H1 (cell line): Measurements from ENCODE around the gene PLEKHG1. TPM values are rescaled to one million over a fixed set of nuclear protein-coding genes. Genes with fewer than 3 reads are reported as not detected.

Experiments
- CTCF ChIA-PET: fragments of 300-600 bp; sonication (Branson Sonifier 250); formaldehyde crosslinking; loops from one replicate; lab custom pipeline; 2021; ENCODE audit not compliant: partially characterized antibody; lab: Charles Lee
- POLR2A ChIA-PET: fragments of 300-600 bp; sonication (Branson Sonifier 250); formaldehyde crosslinking; loops from one replicate; lab custom pipeline; 2021; ENCODE audit warnings: inconsistent platforms; ENCODE audit not compliant: partially characterized antibody; lab: Charles Lee
- DNase-seq, 2 experiments: peaks; one replicate each; pipeline versions ENCODE4 v3.0.0 to v3.0.0-alpha.2; 2010 to 2022; ENCODE audit warnings: low spot score in 2 of 2, low read depth in 1 of 2, mixed read lengths in 1 of 2
- FAIRE-seq: peaks from 2 replicates; lab custom pipeline; 2011; peaks lifted over from hg19 to GRCh38; lab: Jason Lieb, UNC
- H2AFZ ChIP-seq: 2 replicates; pipeline ENCODE4 v1.8.1; 2012; ENCODE audit warnings: low read length, inconsistent platforms
- H2AK5ac ChIP-seq: 2 replicates; pipeline ENCODE4 v1.6.1; 2013; ENCODE audit warnings: low read depth, low read length
- H2BK120ac ChIP-seq: replicated peaks from 2 replicates; pipeline ENCODE3; 2013; ENCODE audit warnings: low read depth, low read length, inconsistent platforms
- H2BK12ac ChIP-seq: 2 replicates; pipeline ENCODE4 v1.6.1; 2013; ENCODE audit warnings: low read depth, low read length
- H2BK15ac ChIP-seq: 2 replicates; pipeline ENCODE4 v1.6.1; 2013; ENCODE audit warnings: low read length
- H2BK20ac ChIP-seq: 2 replicates; pipeline ENCODE4 v1.6.1; 2013; ENCODE audit warnings: low read length
- H2BK5ac ChIP-seq: 2 replicates; pipeline ENCODE4 v1.6.1; 2013; ENCODE audit warnings: low read depth, low read length
- H3K14ac ChIP-seq: 2 replicates; pipeline ENCODE4 v1.6.1; 2013; ENCODE audit warnings: inconsistent platforms; ENCODE audit not compliant: insufficient read length
- H3K18ac ChIP-seq: 2 replicates; pipeline ENCODE4 v1.6.1; 2013; ENCODE audit warnings: low read length; ENCODE audit errors: extremely low read depth
- H3K23ac ChIP-seq: 2 replicates; pipeline ENCODE4 v1.6.1; 2013; ENCODE audit warnings: inconsistent platforms; ENCODE audit not compliant: insufficient read length
- H3K23me2 ChIP-seq: 2 replicates; pipeline ENCODE4 v1.6.1; 2013; ENCODE audit warnings: low read depth, low read length
- H3K27ac ChIP-seq: 2 replicates; pipeline ENCODE4 v1.6.1; 2011; ENCODE audit warnings: low read depth, low read length, inconsistent platforms
- H3K27me3 ChIP-seq, 4 experiments: replicated peaks in 1 of 4; 1 replicate in 1 of 4; 2 replicates in 3 of 4; pipeline versions ENCODE4 v1.6.1 to v1.8.1; 2011 to 2013; ENCODE audit warnings: low read length in 3 of 4, mild to moderate bottlenecking in 3 of 4, inconsistent platforms in 2 of 4, mixed read lengths in 2 of 4, moderate library complexity in 1 of 4; ENCODE audit not compliant: control insufficient read depth in 3 of 4, insufficient read depth in 3 of 4; ENCODE audit errors: extremely low read depth in 1 of 4
- H3K36me3 ChIP-seq, 4 experiments: 2 replicates each; pipeline versions ENCODE4 v1.6.1 to v1.8.1; 2011 to 2013; ENCODE audit warnings: mild to moderate bottlenecking in 4 of 4, low read length in 3 of 4, moderate library complexity in 2 of 4, control low read depth in 1 of 4, inconsistent platforms in 1 of 4; ENCODE audit not compliant: insufficient read depth in 4 of 4, control insufficient read depth in 2 of 4
- H3K4ac ChIP-seq: replicated peaks from 2 replicates; pipeline ENCODE3; 2013; ENCODE audit warnings: low read length, low read depth, mixed read lengths, inconsistent platforms; ENCODE audit not compliant: insufficient read length
- H3K4me1 ChIP-seq, 4 experiments: replicated peaks in 1 of 4; 1 replicate in 1 of 4; 2 replicates in 3 of 4; pipeline versions ENCODE4 v1.6.1 to v1.8.1; 2011 to 2013; ENCODE audit warnings: low read length in 3 of 4, inconsistent platforms in 2 of 4, mixed read lengths in 1 of 4; ENCODE audit not compliant: insufficient read depth in 4 of 4, control insufficient read depth in 3 of 4
- H3K4me2 ChIP-seq, 2 experiments: 2 replicates each; pipeline versions ENCODE4 v1.6.1 to v1.8.1; 2011 to 2013; ENCODE audit warnings: low read depth in 2 of 2, low read length in 2 of 2, control low read depth in 1 of 2, inconsistent platforms in 1 of 2, mild to moderate bottlenecking in 1 of 2; ENCODE audit not compliant: insufficient read depth in 1 of 2
- H3K4me3 ChIP-seq, 4 experiments: fragments of 200-600, 300-600 bp in 1 of 4; sonication (generic), shearing (Covaris generic), sonication (Bioruptor Twin) in 1 of 4; 2 replicates each; pipeline versions ENCODE4 v1.5.1 to v1.8.1; 2011 to 2016; ENCODE audit warnings: low read length in 4 of 4, low read depth in 3 of 4, control low read depth in 2 of 4, inconsistent platforms in 2 of 4, mild to moderate bottlenecking in 2 of 4, mixed read lengths in 1 of 4, moderate library complexity in 1 of 4; ENCODE audit not compliant: insufficient read depth in 2 of 4; ENCODE audit errors: extremely low read depth in 1 of 4
- H3K56ac ChIP-seq: replicated peaks from 2 replicates; pipeline ENCODE3; 2013; ENCODE audit warnings: low read depth, mild to moderate bottlenecking, mixed read lengths, low read length, inconsistent platforms; ENCODE audit not compliant: insufficient read length
- H3K79me1 ChIP-seq: 2 replicates; pipeline ENCODE4 v1.6.1; 2013; ENCODE audit warnings: low read depth, low read length, control low read depth
- H3K79me2 ChIP-seq, 2 experiments: 2 replicates each; pipeline versions ENCODE4 v1.6.1 to v1.8.1; 2012 to 2013; ENCODE audit warnings: low read length in 2 of 2, mild to moderate bottlenecking in 2 of 2, inconsistent platforms in 1 of 2; ENCODE audit not compliant: insufficient read depth in 2 of 2, control insufficient read depth in 1 of 2
- H3K9ac ChIP-seq, 4 experiments: replicated peaks in 1 of 4; 1 replicate in 1 of 4; 2 replicates in 3 of 4; pipeline versions ENCODE4 v1.6.1 to v1.8.1; 2011 to 2013; ENCODE audit warnings: low read depth in 3 of 4, low read length in 3 of 4, control low read depth in 2 of 4, mild to moderate bottlenecking in 2 of 4, moderate library complexity in 2 of 4, inconsistent platforms in 1 of 4; ENCODE audit errors: extremely low read depth in 1 of 4
- H3K9me3 ChIP-seq, 2 experiments: 2 replicates each; pipeline versions ENCODE4 v1.6.1 to v1.8.1; 2012 to 2013; ENCODE audit warnings: mild to moderate bottlenecking in 2 of 2, moderate library complexity in 2 of 2, control low read depth in 1 of 2, inconsistent platforms in 1 of 2, low read depth in 1 of 2, low read length in 1 of 2, mixed read lengths in 1 of 2; ENCODE audit not compliant: insufficient read depth in 2 of 2
- H4K20me1 ChIP-seq, 2 experiments: replicated peaks in 1 of 2; 2 replicates each; pipeline versions ENCODE3 to v1.8.1; 2011 to 2013; ENCODE audit warnings: inconsistent platforms in 2 of 2, low read length in 2 of 2, mild to moderate bottlenecking in 1 of 2; ENCODE audit not compliant: insufficient read depth in 2 of 2, control insufficient read depth in 1 of 2
- H4K5ac ChIP-seq: 2 replicates; pipeline ENCODE4 v1.6.1; 2013; ENCODE audit warnings: low read length, low read depth, mixed read lengths, inconsistent platforms; ENCODE audit not compliant: insufficient read length
- H4K8ac ChIP-seq: 2 replicates; pipeline ENCODE4 v1.8.0; 2013; ENCODE audit warnings: mild to moderate bottlenecking, moderate library complexity, low read length, inconsistent platforms; ENCODE audit not compliant: insufficient read depth; ENCODE audit errors: extremely low read depth
- H4K91ac ChIP-seq: replicated peaks from 2 replicates; pipeline ENCODE3; 2013; ENCODE audit warnings: low read length, mixed read lengths, inconsistent platforms; ENCODE audit not compliant: insufficient read length
- SP4 ChIP-seq: IDR thresholded peaks from 2 replicates; pipeline ENCODE4 v1.6.1; 2012; ENCODE audit warnings: low read length, inconsistent platforms
- whole genome bisulfite sequencing, 2 experiments: shearing (Covaris generic) in 1 of 2; methylation state at CpG; one replicate each; pipeline versions ENCODE4 v1.1.6 to v1.1.7; 2013 to 2015; ENCODE audit warnings: low lambda C conversion rate in 2 of 2, mixed read lengths in 2 of 2, inconsistent platforms in 1 of 2, low coverage in 1 of 2, missing lambda C conversion rate in 1 of 2; ENCODE audit not compliant: insufficient replicate concordance in 2 of 2, insufficient coverage in 1 of 2, insufficient read length in 1 of 2; ENCODE audit errors: extremely low coverage in 1 of 2, missing lambda C conversion rate in 1 of 2; 5-methylcytosine and 5-hydroxymethylcytosine counted together
- polyA plus RNA-seq, 7 experiments: library from polyadenylated mRNA; depleted of rRNA in 3 of 7; stranded (reverse) in 5 of 7; unstranded in 2 of 7; fragments of >200 nt in 5 of 7; fragments of 200-250 nt in 2 of 7; gene quantifications; 1 replicate in 5 of 7; 2 replicates in 1 of 7; 4 replicates in 1 of 7; pipeline versions ENCODE4 v1.2.1 to v1.2.3, GENCODE V29; 2011 to 2013; ENCODE audit warnings: missing spikeins in 2 of 7, mixed read lengths in 2 of 7
- total RNA-seq: library from RNA; stranded (reverse); fragmentation: NEBNext Ultra II Directional; extraction: Animal tissue kit (Norgen Biotek cat#: 25700); gene quantifications from 2 replicates; pipeline ENCODE4 v1.2.1, GENCODE V29; 2021

Gene PLEKHG1
- total and polyA plus RNA-seq, 2 of the 8 experiments (the other 6 are each of a cell fraction or from before 2014, with no cell fraction given) = 0.94 to 2.2 TPM

DNA sequence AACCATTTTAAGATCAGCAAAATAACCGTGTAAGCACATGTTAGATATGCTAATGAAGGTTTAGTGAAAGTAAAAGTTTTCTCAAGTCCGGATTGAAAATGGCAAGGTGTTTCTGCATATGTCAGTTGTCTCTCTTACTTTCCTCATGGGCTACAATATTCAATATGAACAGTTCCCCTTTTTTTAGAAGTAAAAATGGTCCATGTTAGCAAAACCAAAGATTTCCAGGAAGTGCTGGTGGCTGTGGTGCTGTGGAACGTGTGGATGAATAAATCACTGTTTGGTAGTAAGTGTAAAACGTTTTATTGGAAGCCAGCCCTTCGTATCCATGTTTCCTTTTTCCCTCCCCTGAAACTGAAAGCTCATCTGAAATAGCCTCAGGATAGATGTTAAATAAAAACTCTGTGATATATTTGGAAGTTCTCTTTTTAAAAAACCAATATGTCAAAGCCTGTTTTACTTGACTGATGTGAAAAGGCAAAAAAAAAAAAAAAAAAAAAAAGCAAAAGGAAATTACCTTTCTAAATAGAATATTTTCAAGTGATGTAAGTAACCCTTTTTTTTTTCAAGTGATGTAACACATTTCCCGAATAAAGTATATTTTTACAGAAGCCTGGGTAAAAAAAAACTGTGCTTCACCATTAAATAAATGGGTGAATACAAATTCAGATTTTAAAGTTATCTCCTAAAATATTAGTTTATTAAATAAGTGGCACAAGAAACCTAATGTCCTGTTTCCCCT, 41.9 kb downstream of the PLEKHG1 start:
- H2AFZ ChIP-seq = no peak overlapping the region
- CTCF ChIA-PET = no interaction called here
- H2AK5ac ChIP-seq = no peak overlapping the region
- no peak overlapping the region for H3K4me3 ChIP-seq
- no peak overlapping the region for H3K56ac ChIP-seq
- no peak for DNase-seq
- POLR2A ChIA-PET = no interaction called here
- H3K79me2 ChIP-seq = no peaks in the 10 kb centered on the region
- FAIRE-seq = no peak
- no peak overlapping the region for H3K4me2 ChIP-seq
- no peaks in the 10 kb centered on the region; a peak in 1 of 7 replicates for H3K4me1 ChIP-seq
- H3K27ac ChIP-seq = no peak overlapping the region
- H4K20me1 ChIP-seq = no peaks in the 10 kb centered on the region
- no peak overlapping the region for H3K9ac ChIP-seq
- H3K79me1 ChIP-seq = no peaks in the 10 kb centered on the region
- H2BK5ac ChIP-seq = no peak overlapping the region
- H2BK20ac ChIP-seq = no peak overlapping the region
- 81% methylated on average over 6 of the region's 6 CpGs; no CpG with 5 or more reads in 1 of the 2 experiments for WGBS, 2 experiments
- no peak overlapping the region for H3K14ac ChIP-seq
- no peak overlapping the region for H4K8ac ChIP-seq
- no peak overlapping the region for H3K4ac ChIP-seq
- H2BK15ac ChIP-seq = no peak overlapping the region
- H3K23ac ChIP-seq = no peak overlapping the region
- H2BK120ac ChIP-seq = no peak overlapping the region
- H4K5ac ChIP-seq = no peak overlapping the region
- H3K23me2 ChIP-seq = no peaks in the 10 kb centered on the region
- no peak overlapping the region for H3K18ac ChIP-seq
- H3K9me3 ChIP-seq = no peaks in the 10 kb centered on the region
- no peak overlapping the region for H2BK12ac ChIP-seq
- no peaks in the 10 kb centered on the region for H3K36me3 ChIP-seq
- no peaks in the 10 kb centered on the region for H3K27me3 ChIP-seq
- H4K91ac ChIP-seq = no peak overlapping the region
- TF ChIP-seq SP4 = no peak
